HG02610 (cell line): ENCODE results near the gene FAM20B.

Source experiments
- ATAC-seq: cut with Tn5 transposase; IDR thresholded peaks from one replicate; pipeline ENCODE4 v1.9.1; 2021; ENCODE audit warnings: mild to moderate bottlenecking, moderate library complexity; ENCODE audit not compliant: unreplicated experiment

FAM20B gene

DNA sequence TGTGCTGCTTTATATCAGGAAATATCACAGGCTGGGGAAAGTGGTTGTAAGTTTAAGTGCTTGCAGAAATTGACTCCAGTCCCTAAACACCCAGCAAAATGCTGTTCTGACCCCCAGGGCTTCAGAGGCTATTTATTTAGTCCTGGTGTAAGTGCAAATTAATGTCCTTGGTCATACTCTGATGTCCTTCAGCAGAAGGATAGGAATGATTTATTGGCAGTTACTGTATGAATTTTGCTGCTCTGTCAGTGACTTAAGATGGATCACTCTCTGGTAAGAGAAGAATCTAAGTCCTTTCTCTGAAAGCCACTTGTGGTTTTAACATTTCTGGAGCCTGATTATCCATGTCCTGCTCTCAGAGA lies 21.9 kb downstream of the FAM20B start:
- ATAC-seq, result no peak

GRCh38 chr1:179048339-179049124 lies 22.8 kb downstream of the FAM20B start:
- no peak for ATAC-seq

GRCh38 chr1:179052776-179053175 lies 27.1 kb downstream of the FAM20B start:
- ATAC-seq, result no peak

GRCh38 chr1:179053486-179053885 lies 27.8 kb downstream of the FAM20B start:
- ATAC-seq, result no peak

GRCh38 chr1:179055937-179056336 lies 30.2 kb downstream of the FAM20B start:
- ATAC-seq, result no peak

- ATAC-seq, result no peak
Observed at GRCh38 chr1:179058487-179059483, 33.1 kb downstream of the FAM20B start.

DNA sequence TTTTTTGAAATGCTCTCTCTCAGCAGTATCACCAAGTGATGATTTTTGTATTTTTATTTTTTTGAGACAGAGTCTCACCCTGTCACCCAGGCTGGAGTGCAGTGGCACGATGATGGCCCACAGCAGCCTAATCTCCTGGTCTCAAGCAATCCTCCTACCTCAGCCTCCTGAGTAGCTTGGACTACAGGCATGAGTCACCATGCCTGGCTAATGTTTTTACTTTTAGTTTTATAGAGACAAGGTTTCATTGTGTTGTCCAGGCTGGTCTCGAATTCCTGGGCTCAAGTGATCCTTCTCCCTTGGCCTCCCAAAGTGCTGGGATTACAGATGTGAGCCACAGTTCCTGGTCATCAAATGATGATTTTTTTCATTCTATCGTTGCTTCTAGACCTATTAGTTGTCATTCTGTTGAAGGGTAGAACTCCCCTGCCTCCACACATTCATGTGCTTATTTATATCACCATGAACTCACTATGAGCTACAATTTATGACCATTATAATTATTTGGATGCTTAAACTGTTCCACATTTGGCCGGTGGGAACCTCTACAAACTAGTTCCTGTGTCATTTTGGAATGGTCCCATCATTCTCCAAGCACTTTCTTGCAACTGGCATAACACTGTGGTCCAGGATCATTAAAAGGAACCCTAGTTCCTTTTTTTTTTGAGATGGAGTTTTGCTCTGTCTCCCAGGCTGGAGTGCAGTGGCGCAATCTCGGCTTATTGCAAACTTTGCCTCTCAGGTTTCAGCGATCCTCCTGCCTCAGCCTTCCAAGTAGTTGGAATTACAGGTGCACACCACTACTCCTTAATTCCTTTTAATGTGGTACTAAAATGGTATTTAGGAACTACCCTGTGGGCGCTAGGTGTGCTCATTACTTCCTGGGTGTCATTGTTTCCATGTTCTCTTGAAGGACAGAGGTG lies 35.9 kb downstream of the FAM20B start:
- no peak for ATAC-seq

DNA sequence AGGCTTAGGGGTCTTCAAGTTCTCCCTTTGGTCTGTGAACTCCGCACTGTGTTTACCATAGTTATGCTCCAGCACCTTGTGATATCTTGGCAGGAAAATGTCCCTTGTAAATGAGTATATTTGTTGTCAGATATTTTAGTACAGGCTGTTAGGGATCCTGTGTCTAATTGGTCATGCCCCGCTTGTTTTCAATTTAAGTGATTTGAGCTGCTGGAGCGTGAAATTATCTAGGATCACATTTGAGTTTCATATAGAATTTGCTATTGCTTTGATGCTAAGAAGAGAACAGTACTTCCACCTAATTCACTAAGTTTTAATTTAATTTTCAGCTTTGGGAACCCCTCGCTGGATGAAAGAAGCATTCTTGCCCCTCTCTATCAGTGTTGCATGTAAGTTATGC lies 40.8 kb downstream of the FAM20B start:
- ATAC-seq, result no peak

GRCh38 chr1:179077396-179077795 lies 51.7 kb downstream of the FAM20B start:
- no peak for ATAC-seq

DNA sequence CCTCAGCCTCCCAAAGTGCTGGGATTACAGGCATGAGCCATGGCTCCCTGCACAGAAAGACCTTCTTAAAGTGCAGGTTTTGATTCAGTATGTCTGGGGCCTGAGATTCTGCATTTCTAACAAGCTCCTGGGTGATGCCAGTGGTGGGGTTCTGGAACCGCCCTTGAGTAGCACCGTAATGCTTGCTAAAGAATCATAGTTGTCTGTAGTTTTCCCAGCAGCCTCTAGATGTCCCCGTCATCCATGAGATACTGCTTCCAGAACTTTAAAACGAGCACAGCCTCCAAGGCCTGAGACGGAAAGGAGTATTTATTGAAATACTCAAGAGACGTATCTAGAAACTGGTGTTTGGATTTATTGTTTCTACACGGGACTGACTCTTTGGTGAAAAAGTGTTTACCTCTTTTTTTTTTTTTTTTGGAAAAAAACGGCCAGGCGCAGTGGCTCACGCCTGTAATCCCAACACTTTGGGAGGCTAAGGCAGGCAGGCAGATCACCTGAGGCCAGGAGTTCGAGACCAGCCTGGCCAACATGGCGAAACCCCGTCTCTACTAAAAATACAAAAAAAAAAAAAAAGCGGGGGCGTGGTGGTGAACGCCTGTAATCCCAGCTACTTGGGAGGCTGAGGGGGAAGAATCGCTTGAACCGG lies 53.5 kb downstream of the FAM20B start:
- ATAC-seq, result no peak

- no peak for ATAC-seq
Observed at GRCh38 chr1:179080866-179081686, 55.4 kb downstream of the FAM20B start.

GRCh38 chr1:179081687-179082332 lies 56.1 kb downstream of the FAM20B start, which contains the start of gene TOR3A:
TOR3A (plus strand) TSS chr1:179082070; CDS start chr1:179082129, 59 bp downstream.
- ATAC-seq, result peak; percentile 94

DNA sequence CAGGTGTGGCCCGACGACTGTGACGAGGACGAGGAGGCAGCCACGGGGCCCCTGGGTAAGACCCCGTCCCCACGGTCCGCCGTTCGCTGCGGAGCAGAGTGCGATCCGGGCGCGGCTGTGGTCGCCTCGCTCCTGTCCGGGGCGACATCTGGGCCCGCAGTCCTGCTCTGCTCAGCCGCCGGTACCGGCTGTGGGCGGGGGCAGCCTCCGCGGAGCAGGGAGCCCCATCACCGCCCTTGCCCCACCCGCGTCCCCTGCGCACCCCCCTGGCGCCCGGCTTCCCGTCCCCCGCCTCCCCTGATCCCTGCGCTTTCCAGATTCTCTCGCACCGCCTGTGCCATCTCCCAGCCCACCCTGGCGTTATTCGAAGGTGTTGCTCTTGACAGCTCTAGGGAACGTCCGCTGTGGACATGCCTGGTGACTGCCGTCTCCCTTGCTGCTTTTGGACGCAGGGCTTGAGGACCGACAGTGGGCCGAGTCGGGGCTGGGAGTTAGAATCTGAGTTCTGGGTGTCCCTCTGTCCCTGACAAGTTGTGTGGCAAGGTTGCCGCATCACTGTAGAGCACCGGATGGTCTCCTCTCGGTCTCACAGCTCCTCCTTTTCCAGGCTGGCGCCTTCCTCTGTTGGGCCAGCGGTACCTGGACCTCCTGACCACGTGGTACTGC lies 56.8 kb downstream of the FAM20B start:
- peak; percentile 10 for ATAC-seq

GRCh38 chr1:179082999-179083335 lies 57.3 kb downstream of the FAM20B start:
- ATAC-seq, result no peak

- no peak for ATAC-seq
Observed at GRCh38 chr1:179083533-179083932, 57.8 kb downstream of the FAM20B start.

DNA sequence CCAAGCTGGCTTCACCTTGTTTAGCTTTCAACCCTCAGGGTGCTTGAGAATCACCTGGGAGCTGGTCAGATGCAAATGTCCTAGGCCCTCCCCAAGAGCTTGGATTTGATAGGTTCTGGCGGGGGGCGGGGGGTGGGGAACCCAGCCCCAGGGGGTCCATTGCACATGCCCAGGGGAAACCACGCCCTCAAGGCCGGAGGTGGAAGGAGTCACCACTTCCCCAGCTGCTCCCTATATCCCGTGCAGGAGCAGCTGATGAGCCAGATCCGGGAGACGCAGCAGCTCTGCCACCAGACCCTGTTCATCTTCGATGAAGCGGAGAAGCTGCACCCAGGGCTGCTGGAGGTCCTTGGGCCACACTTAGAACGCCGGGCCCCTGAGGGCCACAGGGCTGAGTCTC lies 62.0 kb downstream of the FAM20B start:
- no peak for ATAC-seq

- ATAC-seq, result no peak
Observed at GRCh38 chr1:179089827-179090482, 64.3 kb downstream of the FAM20B start.

DNA sequence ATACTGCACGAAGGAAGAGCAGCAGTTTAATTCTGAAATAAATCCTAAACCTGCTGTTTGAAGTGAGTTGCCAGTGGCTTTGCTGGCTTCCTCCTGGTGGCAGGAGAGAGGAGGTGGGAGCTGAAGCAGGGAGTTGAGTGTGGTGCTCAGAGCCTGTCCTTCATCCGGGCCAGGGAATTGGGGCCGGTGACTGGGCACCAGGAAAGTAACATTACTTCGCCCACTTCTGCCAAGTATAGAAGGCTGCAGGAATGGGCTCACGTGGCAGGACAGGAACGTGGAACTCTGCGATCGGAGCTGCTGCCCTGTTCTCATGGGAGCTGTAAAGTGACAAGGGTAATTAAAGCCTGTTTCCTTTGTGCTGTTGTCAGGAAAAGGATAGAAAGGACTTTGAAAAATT lies 64.8 kb downstream of the FAM20B start:
- ATAC-seq, result no peak
